Mucosa of gallbladder (tissue), 1 donor: Measurements from ENCODE around the gene GPR17. TPM values are rescaled to one million over a fixed set of nuclear protein-coding genes. Genes with fewer than 3 reads are reported as not detected.
A peak's percentile ranks its signal among the peaks of the same experiment; 100 is the strongest.

Experiments used
- DNase-seq: peaks from one replicate; pipeline ENCODE4 v3.0.0-alpha.2; 2020; ENCODE audit warnings: low spot score
- total RNA-seq: library from RNA; stranded (reverse); gene quantifications from one replicate; pipeline ENCODE4 v1.2.1, GENCODE V29; 2021
- donor health status: DM: no; HTN: no; CAD: no.

GPR17 gene
- total RNA-seq, 1 donor from 2014 or later, result 0.17 TPM

GRCh38 chr2:127641133-127641532 is 4.8 kb upstream of the GPR17 start:
- DNase-seq, result no peak

- DNase-seq, result no peak
These were observed 4.0 kb upstream of the GPR17 start for GRCh38 chr2:127641846-127642507.

GRCh38 chr2:127642706-127643438 is 3.1 kb upstream of the GPR17 start:
- no peak for DNase-seq

- no peak for DNase-seq
These were observed 2.4 kb upstream of the GPR17 start for GRCh38 chr2:127643439-127644065.

GRCh38 chr2:127644066-127645025 is 1.6 kb upstream of the GPR17 start:
- no peak for DNase-seq

- DNase-seq, result no peak
These were observed 943 bp upstream of the GPR17 start for GRCh38 chr2:127645026-127645394.

- DNase-seq, result no peak
These were observed 711 bp downstream of the GPR17 start for GRCh38 chr2:127646487-127647241.

- no peak for DNase-seq
These were observed 1.6 kb downstream of the GPR17 start for GRCh38 chr2:127647242-127648190.

GRCh38 chr2:127648321-127648720 is 2.4 kb downstream of the GPR17 start:
- no peak for DNase-seq

- no peak for DNase-seq
These were observed 3.2 kb downstream of the GPR17 start for GRCh38 chr2:127649100-127649611.

GRCh38 chr2:127649684-127650040 is 3.7 kb downstream of the GPR17 start:
- peak; percentile 83 for DNase-seq

GRCh38 chr2:127650041-127650784 is 4.3 kb downstream of the GPR17 start:
- no peak for DNase-seq

- DNase-seq, result no peak
These were observed 4.9 kb downstream of the GPR17 start for GRCh38 chr2:127650785-127651380.

- DNase-seq, result no peak
These were observed 5.4 kb downstream of the GPR17 start for GRCh38 chr2:127651381-127651809.

- DNase-seq, result peak; percentile 84
These were observed 6.1 kb downstream of the GPR17 start for GRCh38 chr2:127651971-127652550.

- DNase-seq, result no peak
These were observed 6.9 kb downstream of the GPR17 start for GRCh38 chr2:127652786-127653357.

- DNase-seq, result no peak
These were observed 7.6 kb downstream of the GPR17 start for GRCh38 chr2:127653421-127654083.
